ENCODE measurements around the gene INHBE. TPM values are rescaled to one million over a fixed set of nuclear protein-coding genes. Genes with fewer than 3 reads are reported as not detected.

INHBE gene
- total RNA-seq, 3 donors from 2014 or later (not counting 1 experiment from before 2014, with no cell fraction given): not detected

GRCh38 chr12:57416039-57416996, 38.8 kb upstream of the INHBE start:
- no peaks in the 10 kb centered on the region for H3K9me3 Mint-ChIP-seq
- intact Hi-C loops (cut with micrococcal nuclease): no loop called here
- H3K27ac ChIP-seq (ENCODE audit: low read length): no peak overlapping the region
- ATAC-seq (no peak), DNase-seq (no peak)
- H3K4me3 ChIP-seq (ENCODE audit: low read length): no peak overlapping the region
- H3K27ac Mint-ChIP-seq: peak overlapping the region; percentile 8 to 56
- no peaks in the 10 kb centered on the region for H3K9me3 ChIP-seq (ENCODE audit: control insufficient read depth, insufficient read depth, low read length)
- no peak overlapping the region for H3K4me3 Mint-ChIP-seq
- no peaks in the 10 kb centered on the region for H3K27me3 ChIP-seq (ENCODE audit: control insufficient read depth, insufficient read depth, low read length)
- H3K4me1 ChIP-seq (ENCODE audit: control insufficient read depth, insufficient read depth, low read length): no peaks in the 10 kb centered on the region
- H3K36me3 ChIP-seq (ENCODE audit: control insufficient read depth, insufficient read depth, low read length): peaks cover 6% of the 10 kb centered on the region
- H3K27me3 Mint-ChIP-seq (ENCODE audit: low read depth in 2 of 2): no peaks in the 10 kb centered on the region
- H3K4me1 Mint-ChIP-seq: peaks cover 30 to 39% of the 10 kb centered on the region in 2 donors
- H3K36me3 Mint-ChIP-seq: no peaks in the 10 kb centered on the region
- 93% methylated on average over 7 of the region's 8 CpGs for WGBS (ENCODE audit: insufficient coverage)
- no peak for TF ChIP-seq CTCF (IDR thresholded peaks at IDR 0.05)

DNA sequence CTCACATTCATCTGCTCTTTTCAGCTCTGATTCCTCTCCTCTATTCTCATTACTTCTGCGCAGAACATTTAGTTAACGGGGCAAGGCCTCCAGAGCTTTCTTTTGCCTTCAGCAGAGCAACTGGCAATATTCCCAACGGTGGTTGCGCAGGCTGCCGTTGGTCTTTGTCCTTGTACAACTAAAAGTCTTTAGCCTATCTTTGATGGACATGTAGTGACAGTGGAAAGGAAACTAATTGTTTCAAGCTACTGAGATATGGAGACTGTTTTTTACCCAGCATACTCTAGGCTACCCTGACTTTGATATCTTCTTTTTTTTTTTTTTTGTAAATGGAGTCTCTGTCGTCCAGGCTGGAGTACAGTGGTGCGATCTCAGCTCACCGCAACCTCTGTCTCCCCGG, 36.9 kb upstream of the INHBE start:
- intact Hi-C loops (cut with micrococcal nuclease): no loop called here
- no peak overlapping the region for H3K4me3 ChIP-seq (ENCODE audit: low read length)
- H3K4me3 Mint-ChIP-seq: no peak overlapping the region
- no peak for TF ChIP-seq CTCF (IDR thresholded peaks at IDR 0.05)
- no peaks in the 10 kb centered on the region for H3K9me3 Mint-ChIP-seq
- no peak overlapping the region for H3K27ac ChIP-seq (ENCODE audit: low read length)
- 94% methylated on average over 9 of the region's 9 CpGs for WGBS (ENCODE audit: insufficient coverage)
- H3K9me3 ChIP-seq (ENCODE audit: control insufficient read depth, insufficient read depth, low read length): no peaks in the 10 kb centered on the region
- H3K4me1 ChIP-seq (ENCODE audit: control insufficient read depth, insufficient read depth, low read length): no peaks in the 10 kb centered on the region
- peaks cover 20% of the 10 kb centered on the region for H3K36me3 ChIP-seq (ENCODE audit: control insufficient read depth, insufficient read depth, low read length)
- H3K27me3 ChIP-seq (ENCODE audit: control insufficient read depth, insufficient read depth, low read length): no peaks in the 10 kb centered on the region
- H3K36me3 Mint-ChIP-seq: no peaks in the 10 kb centered on the region
- peak overlapping the region; percentile 1 to 15 for H3K27ac Mint-ChIP-seq
- H3K27me3 Mint-ChIP-seq (ENCODE audit: low read depth in 2 of 2): no peaks in the 10 kb centered on the region
- DNase-seq (no peak), ATAC-seq (no peak)
- H3K4me1 Mint-ChIP-seq: peaks cover 19 to 34% of the 10 kb centered on the region in 2 donors

- intact Hi-C loops (cut with micrococcal nuclease): no loop called here
- Histone ChIP-seq H3K4me1 (ENCODE audit: control insufficient read depth, insufficient read depth, low read length) (no peaks in the 10 kb centered on the region), H3K9me3 (ENCODE audit: control insufficient read depth, insufficient read depth, low read length) (no peaks in the 10 kb centered on the region), H3K4me3 (ENCODE audit: low read length) (no peak overlapping the region), H3K27me3 (ENCODE audit: control insufficient read depth, insufficient read depth, low read length) (no peaks in the 10 kb centered on the region), H3K27ac (ENCODE audit: low read length) (no peak overlapping the region), H3K36me3 (ENCODE audit: control insufficient read depth, insufficient read depth, low read length) (peaks cover 22% of the 10 kb centered on the region)
- Mint-ChIP-seq H3K36me3 (no peaks in the 10 kb centered on the region), H3K27ac (peak overlapping the region in 1 of 2 donors; percentile 8), H3K4me1 (peaks cover 19 to 37% of the 10 kb centered on the region in 2 donors), H3K9me3 (no peaks in the 10 kb centered on the region), H3K27me3 (ENCODE audit: low read depth in 2 of 2) (no peaks in the 10 kb centered on the region), H3K4me3 (no peak overlapping the region)
- no peak for TF ChIP-seq CTCF (IDR thresholded peaks at IDR 0.05)
- 95% methylated on average over 2 of the region's 2 CpGs for WGBS (ENCODE audit: insufficient coverage)
- DNase-seq: no peak
- ATAC-seq: no peak
These were observed 35.6 kb upstream of the INHBE start for GRCh38 chr12:57419495-57419894.
